Astrocyte (in vitro differentiated cells and primary cell): ENCODE measurements around the gene SPEF1. TPM values are rescaled to one million over a fixed set of nuclear protein-coding genes. Genes with fewer than 3 reads are reported as not detected.
A peak's percentile ranks its signal among the peaks of the same experiment; 100 is the strongest.

Source experiments
- DNase-seq: peaks from one replicate; pipeline ENCODE4 v3.0.0-alpha.2; 2010; ENCODE audit warnings: low read depth
- FAIRE-seq: peaks from 2 replicates; lab custom pipeline; 2011; peaks lifted over from hg19 to GRCh38; lab: Jason Lieb, UNC
- H2AFZ ChIP-seq: 2 replicates; pipeline ENCODE4 v1.6.0; 2012; ENCODE audit warnings: low read depth, low read length, inconsistent platforms
- H3K27ac ChIP-seq: 2 replicates; pipeline ENCODE4 v1.5.1; 2011; ENCODE audit warnings: low read depth, low read length, inconsistent platforms
- H3K27me3 ChIP-seq: 2 replicates; pipeline ENCODE4 v1.6.0; 2011; ENCODE audit warnings: low read length, inconsistent platforms; ENCODE audit not compliant: insufficient read depth
- H3K36me3 ChIP-seq: 2 replicates; pipeline ENCODE4 v1.5.1; 2011; ENCODE audit warnings: low read length, inconsistent platforms; ENCODE audit not compliant: insufficient read depth
- H3K4me1 ChIP-seq: 2 replicates; pipeline ENCODE4 v1.5.1; 2011; ENCODE audit warnings: low read length, inconsistent platforms; ENCODE audit not compliant: insufficient read depth
- H3K4me2 ChIP-seq: 2 replicates; pipeline ENCODE4 v1.6.0; 2012; ENCODE audit warnings: low read length, inconsistent platforms
- H3K4me3 ChIP-seq: 2 replicates; pipeline ENCODE4 v1.5.1; 2011; ENCODE audit warnings: low read depth, mild to moderate bottlenecking, low read length, inconsistent platforms; ENCODE audit not compliant: insufficient read depth
- H3K79me2 ChIP-seq: 2 replicates; pipeline ENCODE4 v1.6.0; 2012; ENCODE audit warnings: mild to moderate bottlenecking, low read length, inconsistent platforms; ENCODE audit not compliant: insufficient read depth
- H3K9ac ChIP-seq: 2 replicates; pipeline ENCODE4 v1.6.0; 2012; ENCODE audit warnings: mild to moderate bottlenecking, low read length, inconsistent platforms
- H3K9me3 ChIP-seq: 2 replicates; pipeline ENCODE4 v1.5.1; 2012; ENCODE audit warnings: low read depth, mild to moderate bottlenecking, low read length, inconsistent platforms; ENCODE audit not compliant: insufficient read depth
- H4K20me1 ChIP-seq: 2 replicates; pipeline ENCODE4 v1.6.0; 2012; ENCODE audit warnings: low read length, inconsistent platforms; ENCODE audit not compliant: insufficient read depth
- H3K27ac Mint-ChIP-seq: one replicate; pipeline ENCODE4 v1.8.0; 2021; ENCODE audit warnings: mild to moderate bottlenecking, mixed read lengths; ENCODE audit not compliant: unreplicated experiment
- H3K27me3 Mint-ChIP-seq: one replicate; pipeline ENCODE4 v1.8.0; 2021; ENCODE audit warnings: low read depth, mixed read lengths; ENCODE audit not compliant: unreplicated experiment
- H3K36me3 Mint-ChIP-seq: one replicate; pipeline ENCODE4 v1.8.0; 2021; ENCODE audit warnings: low read depth, mixed read lengths; ENCODE audit not compliant: unreplicated experiment
- H3K4me1 Mint-ChIP-seq: one replicate; pipeline ENCODE4 v1.8.0; 2021; ENCODE audit warnings: low read depth, mixed read lengths; ENCODE audit not compliant: unreplicated experiment
- H3K4me3 Mint-ChIP-seq: one replicate; pipeline ENCODE4 v1.8.0; 2021; ENCODE audit warnings: mild to moderate bottlenecking, moderate library complexity, mixed read lengths; ENCODE audit not compliant: unreplicated experiment
- H3K9me3 Mint-ChIP-seq: one replicate; pipeline ENCODE4 v1.8.0; 2021; ENCODE audit warnings: mild to moderate bottlenecking, mixed read lengths; ENCODE audit not compliant: unreplicated experiment
- CTCF ChIP-seq: IDR thresholded peaks from 2 replicates; pipeline ENCODE4 v1.5.1; 2011; ENCODE audit warnings: low read depth, mild to moderate bottlenecking, inconsistent platforms, low read length, moderate library complexity; ENCODE audit not compliant: insufficient read depth
- EZH2 ChIP-seq: IDR thresholded peaks from 2 replicates; pipeline ENCODE4 v1.6.1; 2012; ENCODE audit warnings: mild to moderate bottlenecking, low read length, inconsistent platforms; ENCODE audit not compliant: insufficient read depth
- total RNA-seq: library from RNA; stranded (reverse); gene quantifications from 2 replicates; pipeline ENCODE4 v1.2.1, GENCODE V29; 2021

Gene SPEF1
- total RNA-seq, 1 donor from 2014 or later = 0.45 TPM

- TF ChIP-seq CTCF (peak; percentile 43), EZH2 (no peak)
- Histone ChIP-seq H4K20me1 (peaks cover 43% of the 10 kb centered on the region), H3K4me3 (peak within 1 kb of the TSS; percentile 70), H3K36me3 (no peaks in the 10 kb centered on the region), H3K9me3 (no peaks in the 10 kb centered on the region), H3K27me3 (no peaks in the 10 kb centered on the region), H3K4me2 (peak within 1 kb of the TSS; percentile 97), H3K9ac (peak within 1 kb of the TSS; percentile 85), H3K4me1 (peaks cover 18% of the 10 kb centered on the region), H3K27ac (peak within 1 kb of the TSS; percentile 64), H3K79me2 (peaks cover 35% of the 10 kb centered on the region), H2AFZ (peak within 1 kb of the TSS; percentile 63)
- Mint-ChIP-seq H3K27me3 (peaks cover 13% of the 10 kb centered on the region), H3K9me3 (peaks cover 2% of the 10 kb centered on the region), H3K27ac (no peak within 1 kb of the TSS), H3K36me3 (peaks cover 2% of the 10 kb centered on the region), H3K4me1 (no peaks in the 10 kb centered on the region), H3K4me3 (peak within 1 kb of the TSS; percentile 85)
- DNase-seq (peak; percentile 52), FAIRE-seq (no peak)
Observed at GRCh38 chr20:3786665-3787323, 5.5 kb upstream of the SPEF1 start, which contains the start of gene CENPB. Gene CENPB (minus strand): TSS chr20:3786740. CDS start chr20:3786483, 257 bp downstream.

- Histone ChIP-seq H3K79me2 (peaks cover 35% of the 10 kb centered on the region), H3K4me3 (peak overlapping the region; percentile 70), H3K9ac (peak overlapping the region; percentile 85), H3K4me2 (peak overlapping the region; percentile 97), H3K27ac (peak overlapping the region; percentile 64), H3K4me1 (peaks cover 18% of the 10 kb centered on the region), H2AFZ (peak overlapping the region; percentile 63), H3K9me3 (no peaks in the 10 kb centered on the region), H3K27me3 (no peaks in the 10 kb centered on the region), H4K20me1 (peaks cover 48% of the 10 kb centered on the region), H3K36me3 (no peaks in the 10 kb centered on the region)
- peaks cover 2% of the 10 kb centered on the region for H3K36me3 Mint-ChIP-seq
- H3K27me3 Mint-ChIP-seq = peaks cover 8% of the 10 kb centered on the region
- H3K4me3 Mint-ChIP-seq = peak overlapping the region; percentile 85
- FAIRE-seq = no peak
- peak; percentile 53 for DNase-seq
- H3K4me1 Mint-ChIP-seq = peaks cover 2% of the 10 kb centered on the region
- no peak for TF ChIP-seq CTCF
- peaks cover 2% of the 10 kb centered on the region for H3K9me3 Mint-ChIP-seq
- H3K27ac Mint-ChIP-seq = no peak overlapping the region
Observed at GRCh38 chr20:3786126-3786484, 4.9 kb upstream of the SPEF1 start.
